HepG2 (cell line): ENCODE data around the gene TCEAL9. TPM values are rescaled to one million over a fixed set of nuclear protein-coding genes. Genes with fewer than 3 reads are reported as not detected.

ENCODE experiments used
- ATAC-seq: fragments of 200-7000 bp; cut with Tn5 transposase; 3 replicates; pipeline ENCODE4 v1.9.1; 2020; ENCODE audit warnings: mild to moderate bottlenecking, moderate library complexity
- BruUV-seq: library from RNA; stranded (reverse); fragments of 400-500 nt; replicated peaks from 2 replicates; lab custom pipeline; 2021; lab: Mats Ljungman, UMichigan
- CTCF ChIA-PET: fragments of 300-600 bp; formaldehyde crosslinking; extraction: SDS; loops from one replicate; lab custom pipeline; 2021; ENCODE audit warnings: low total read pairs, inconsistent platforms, low intra/inter-chr PET ratio; lab: Yijun Ruan, JAX
- POLR2A ChIA-PET: fragments of 350-600 bp; sonication (Branson Sonifier 250); formaldehyde crosslinking; loops from one replicate; lab custom pipeline; 2020; ENCODE audit warnings: antibody characterized with exemption, inconsistent platforms; lab: Yijun Ruan, JAX
- DNase-seq: peaks from one replicate; pipeline ENCODE4 v3.0.0-alpha.2; 2015; ENCODE audit warnings: low spot score
- FAIRE-seq: peaks from 3 replicates; lab custom pipeline; 2011; peaks lifted over from hg19 to GRCh38; lab: Jason Lieb, UNC
- H2AFZ ChIP-seq: one replicate; pipeline ENCODE4 v1.6.1; 2011; ENCODE audit warnings: low read length, inconsistent platforms
- H3K27ac ChIP-seq: fragments of 300-600 bp; 3 replicates; pipeline ENCODE4 v1.8.0; 2011; ENCODE audit warnings: mixed run types, mild to moderate bottlenecking, mixed read lengths, low read length, inconsistent platforms; ENCODE audit not compliant: insufficient read depth; ENCODE audit errors: extremely low read length
- H3K27me3 ChIP-seq, 2 experiments: fragments of 200-600 bp in 1 of 2; 2 replicates in 1 of 2; 3 replicates in 1 of 2; pipeline versions ENCODE4 v1.6.0 to v1.8.0; 2011; ENCODE audit warnings: low read length in 2 of 2, mild to moderate bottlenecking in 2 of 2, moderate library complexity in 2 of 2, inconsistent platforms in 1 of 2; ENCODE audit not compliant: insufficient read depth in 2 of 2, control insufficient read depth in 1 of 2
- H3K36me3 ChIP-seq, 2 experiments: fragments of 200-600 bp in 1 of 2; replicated peaks in 1 of 2; 2 replicates in 1 of 2; 3 replicates in 1 of 2; pipeline versions ENCODE4 v1.5.1 to v1.8.0; 2011; ENCODE audit warnings: low read length in 2 of 2, inconsistent platforms in 1 of 2; ENCODE audit not compliant: insufficient read depth in 2 of 2, control insufficient read depth in 1 of 2
- H3K4me1 ChIP-seq: 2 replicates; pipeline ENCODE4 v1.5.1; 2012; ENCODE audit warnings: low read length, inconsistent platforms; ENCODE audit not compliant: insufficient read depth
- H3K4me2 ChIP-seq: 2 replicates; pipeline ENCODE4 v1.6.0; 2011; ENCODE audit warnings: low read depth, low read length, inconsistent platforms
- H3K4me3 ChIP-seq, 3 experiments: fragments of 200-600 bp in 1 of 3; sonication (generic), shearing (Covaris generic) in 1 of 3; replicated peaks in 1 of 3; 2 replicates each; pipeline ENCODE4 v1.5.1; 2011 to 2016; ENCODE audit warnings: low read length in 3 of 3, inconsistent platforms in 2 of 3, low read depth in 2 of 3, mild to moderate bottlenecking in 2 of 3, control low read depth in 1 of 3, mixed read lengths in 1 of 3; ENCODE audit not compliant: insufficient read depth in 1 of 3
- H3K79me2 ChIP-seq: one replicate; pipeline ENCODE4 v1.6.1; 2011; ENCODE audit warnings: low read length, inconsistent platforms; ENCODE audit not compliant: insufficient read depth
- H3K9ac ChIP-seq: 2 replicates; pipeline ENCODE4 v1.6.0; 2011; ENCODE audit warnings: mild to moderate bottlenecking, low read depth, low read length, inconsistent platforms; ENCODE audit not compliant: insufficient read depth
- H3K9me3 ChIP-seq: 2 replicates; pipeline ENCODE4 v1.5.1; 2012; ENCODE audit warnings: mild to moderate bottlenecking, low read length
- H4K20me1 ChIP-seq: 2 replicates; pipeline ENCODE4 v1.6.0; 2011; ENCODE audit warnings: inconsistent platforms, mild to moderate bottlenecking, low read length, moderate library complexity; ENCODE audit not compliant: insufficient read depth
- AHDC1 ChIP-seq: sonication (generic); formaldehyde crosslinking; IDR thresholded peaks from 2 replicates; pipeline ENCODE4 v1.5.1; 2020; ENCODE audit warnings: mild to moderate bottlenecking, missing genetic modification reagents, borderline replicate concordance
- CHCHD3 ChIP-seq: sonication (generic); formaldehyde crosslinking; IDR thresholded peaks from 2 replicates; pipeline ENCODE4 v1.8.0; 2022; ENCODE audit warnings: mild to moderate bottlenecking, missing genetic modification reagents, moderate library complexity
- MAFK ChIP-seq, 2 experiments: IDR thresholded peaks in 1 of 2; conservative IDR thresholded peaks in 1 of 2; 2 replicates each; pipeline ENCODE4 v1.6.1; 2011; ENCODE audit warnings: improper control_type of control experiment in 2 of 2, low read length in 2 of 2
- PHB2 ChIP-seq: fragments of 450-650 bp; IDR thresholded peaks from 2 replicates; pipeline ENCODE4 v1.6.1; 2018; ENCODE audit not compliant: partially characterized antibody
- ZNF225 ChIP-seq: sonication (generic); formaldehyde crosslinking; IDR thresholded peaks from 2 replicates; pipeline ENCODE4 v1.4.0; 2020; ENCODE audit warnings: mild to moderate bottlenecking, missing genetic modification reagents
- ZNF3 ChIP-seq: IDR thresholded peaks from 2 replicates; pipeline ENCODE4 v1.7.0; 2017; ENCODE audit warnings: inconsistent platforms
- ZNF576 ChIP-seq: sonication (generic); formaldehyde crosslinking; IDR thresholded peaks from 2 replicates; pipeline ENCODE4 v1.4.0; 2020; ENCODE audit warnings: mild to moderate bottlenecking, missing genetic modification reagents
- WGBS: methylation state at CpG from one replicate; pipeline ENCODE4 v1.1.6; 2017; ENCODE audit warnings: low lambda C conversion rate; 5-methylcytosine and 5-hydroxymethylcytosine counted together
- in situ Hi-C: cut with HindIII; loops from 2 replicates; pipeline ENCODE4 v1.10.0; 2017; ENCODE audit warnings: low pct_unique_long_range_greater_than_20kb; ENCODE audit not compliant: extremely low pct_ligation_motif_present
- intact Hi-C: fragments of 100-400 bp; cut with micrococcal nuclease; formaldehyde crosslinking; loops from one replicate; pipeline ENCODE4 v1.10.0; 2022; ENCODE audit not compliant: unreplicated experiment
- polyA plus RNA-seq, 8 experiments: library from polyadenylated mRNA; depleted of rRNA in 3 of 8; stranded (reverse) in 7 of 8; unstranded in 1 of 8; fragments of >200 nt; fragmentation: Illumina TruSeq in 4 of 8; extraction: Trizol in 4 of 8; gene quantifications; 2 replicates each; pipeline versions ENCODE4 v1.2.1 to v1.2.3, GENCODE V29; 2011 to 2016; ENCODE audit warnings: low read depth in 4 of 8, missing spikeins in 1 of 8, mixed read lengths in 1 of 8; ENCODE audit not compliant: insufficient read depth in 1 of 8
- total RNA-seq, 5 experiments: library from RNA; depleted of rRNA; stranded (reverse); fragments of >200 nt; fragmentation: Illumina TruSeq; extraction: Trizol; gene quantifications; 2 replicates each; pipeline ENCODE4 v1.2.3, GENCODE V29; 2016; ENCODE audit warnings: low read depth in 1 of 5
- TF ChIP-seq, protein P1 (sequence below): sonication (generic); formaldehyde crosslinking; IDR thresholded peaks from 2 replicates; pipeline ENCODE4 v1.8.0; 2022; ENCODE audit warnings: low read depth, missing genetic modification reagents
- TF ChIP-seq, protein P2 (sequence below): sonication (generic); formaldehyde crosslinking; IDR thresholded peaks from 2 replicates; pipeline ENCODE4 v1.8.1; 2022; ENCODE audit warnings: low read depth, mild to moderate bottlenecking, missing genetic modification reagents
- TF ChIP-seq, protein P3 (sequence below), 2 experiments: sonication (generic) in 1 of 2; formaldehyde crosslinking in 1 of 2; IDR thresholded peaks; 2 replicates each; pipeline versions ENCODE4 v1.5.1 to v1.6.1; 2011 to 2020; ENCODE audit warnings: borderline replicate concordance in 1 of 2, low read depth in 1 of 2, low read length in 1 of 2, mild to moderate bottlenecking in 1 of 2, missing genetic modification reagents in 1 of 2, moderate library complexity in 1 of 2

Gene TCEAL9
- total and polyA plus RNA-seq, 2 of the 13 experiments (the other 11 are each of a cell fraction or from before 2014, with no cell fraction given): 15.8 to 45.8 TPM

DNA sequence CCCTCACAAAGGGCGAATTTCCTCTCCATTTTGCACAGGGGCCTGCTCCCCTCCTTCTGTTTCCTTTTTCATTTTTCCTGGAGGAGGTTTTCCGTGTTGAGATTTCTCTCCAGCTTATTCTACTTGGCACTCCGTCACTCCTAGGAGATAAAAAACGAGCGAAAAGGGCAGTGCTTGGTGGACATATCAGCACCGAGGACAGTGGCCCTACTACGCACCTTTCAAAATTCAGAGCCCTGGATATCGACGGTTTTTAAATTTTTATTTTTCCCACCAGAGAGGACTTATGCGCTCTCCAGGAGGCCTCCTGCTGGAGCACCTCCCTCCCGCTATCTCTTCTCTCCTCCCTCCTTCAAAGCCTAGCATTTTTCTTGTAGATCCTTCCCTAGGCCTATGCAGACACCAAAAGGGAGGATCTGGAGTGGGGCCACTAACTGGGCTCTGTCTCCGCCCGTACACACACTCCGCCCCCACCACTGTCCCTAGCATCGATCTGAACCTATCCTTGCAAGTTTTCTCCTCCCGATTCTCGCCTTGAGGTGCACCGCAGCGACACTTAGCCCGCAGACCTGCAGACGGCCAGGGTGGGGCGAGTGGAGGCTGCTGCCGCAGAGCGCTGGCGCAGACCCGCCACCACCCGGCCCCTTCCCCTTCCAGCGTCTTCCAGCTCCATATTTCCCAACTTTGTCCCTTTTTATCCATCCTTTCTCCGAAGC lies 8.5 kb upstream of the TCEAL9 start:
- H3K27ac ChIP-seq: no peak overlapping the region
- H3K79me2 ChIP-seq: no peaks in the 10 kb centered on the region
- DNase-seq (no peak), FAIRE-seq (no peak), ATAC-seq (no peak)
- H3K36me3 ChIP-seq: no peaks in the 10 kb centered on the region
- H3K9me3 ChIP-seq: no peaks in the 10 kb centered on the region
- H3K27me3 ChIP-seq: no peaks in the 10 kb centered on the region
- no peak overlapping the region for H2AFZ ChIP-seq
- WGBS: 48% methylated on average over 28 of the region's 29 CpGs
- no peak overlapping the region for H3K9ac ChIP-seq
- ChIA-PET POLR2A (no interaction called here), CTCF (no interaction called here)
- no peak overlapping the region for H3K4me2 ChIP-seq
- in situ Hi-C loops (loop anchor here (10.0 kb wide), 1 partner anchor 117 kb away; no protein-coding TSS in a partner anchor), intact Hi-C loops (no loop called here)
- no peaks in the 10 kb centered on the region for H4K20me1 ChIP-seq
- H3K4me1 ChIP-seq: no peaks in the 10 kb centered on the region
- H3K4me3 ChIP-seq: no peak overlapping the region
- BruUV-seq: no TSS peak
- TF ChIP-seq ZNF225 (CRISPR knock-in tag) (no peak), ZNF3 (CRISPR knock-in tag) (no peak), CHCHD3 (CRISPR knock-in tag) (no peak), PHB2 (no peak), AHDC1 (no peak), MAFK (conservative IDR thresholded peaks at IDR 0.05 in 1 of 2, IDR thresholded peaks at IDR 0.05 in 1 of 2; ENCODE audit: low read length in 2 of 2) (no peak), ZNF576 (no peak)
- TF ChIP-seq, protein P1, sequence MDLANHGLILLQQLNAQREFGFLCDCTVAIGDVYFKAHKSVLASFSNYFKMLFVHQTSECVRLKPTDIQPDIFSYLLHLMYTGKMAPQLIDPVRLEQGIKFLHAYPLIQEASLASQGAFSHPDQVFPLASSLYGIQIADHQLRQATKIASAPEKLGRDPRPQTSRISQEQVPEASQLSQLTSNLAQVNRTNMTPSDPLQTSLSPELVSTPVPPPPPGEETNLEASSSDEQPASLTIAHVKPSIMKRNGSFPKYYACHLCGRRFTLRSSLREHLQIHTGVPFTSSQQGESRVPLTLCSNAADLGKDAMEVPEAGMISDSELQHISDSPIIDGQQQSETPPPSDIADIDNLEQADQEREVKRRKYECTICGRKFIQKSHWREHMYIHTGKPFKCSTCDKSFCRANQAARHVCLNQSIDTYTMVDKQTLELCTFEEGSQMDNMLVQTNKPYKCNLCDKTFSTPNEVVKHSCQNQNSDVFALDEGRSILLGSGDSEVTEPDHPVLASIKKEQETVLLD (CRISPR knock-in tag): no peak
- TF ChIP-seq, protein P2, sequence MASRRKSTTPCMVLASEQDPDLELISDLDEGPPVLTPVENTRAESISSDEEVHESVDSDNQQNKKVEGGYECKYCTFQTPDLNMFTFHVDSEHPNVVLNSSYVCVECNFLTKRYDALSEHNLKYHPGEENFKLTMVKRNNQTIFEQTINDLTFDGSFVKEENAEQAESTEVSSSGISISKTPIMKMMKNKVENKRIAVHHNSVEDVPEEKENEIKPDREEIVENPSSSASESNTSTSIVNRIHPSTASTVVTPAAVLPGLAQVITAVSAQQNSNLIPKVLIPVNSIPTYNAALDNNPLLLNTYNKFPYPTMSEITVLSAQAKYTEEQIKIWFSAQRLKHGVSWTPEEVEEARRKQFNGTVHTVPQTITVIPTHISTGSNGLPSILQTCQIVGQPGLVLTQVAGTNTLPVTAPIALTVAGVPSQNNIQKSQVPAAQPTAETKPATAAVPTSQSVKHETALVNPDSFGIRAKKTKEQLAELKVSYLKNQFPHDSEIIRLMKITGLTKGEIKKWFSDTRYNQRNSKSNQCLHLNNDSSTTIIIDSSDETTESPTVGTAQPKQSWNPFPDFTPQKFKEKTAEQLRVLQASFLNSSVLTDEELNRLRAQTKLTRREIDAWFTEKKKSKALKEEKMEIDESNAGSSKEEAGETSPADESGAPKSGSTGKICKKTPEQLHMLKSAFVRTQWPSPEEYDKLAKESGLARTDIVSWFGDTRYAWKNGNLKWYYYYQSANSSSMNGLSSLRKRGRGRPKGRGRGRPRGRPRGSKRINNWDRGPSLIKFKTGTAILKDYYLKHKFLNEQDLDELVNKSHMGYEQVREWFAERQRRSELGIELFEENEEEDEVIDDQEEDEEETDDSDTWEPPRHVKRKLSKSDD (CRISPR knock-in tag): no peak
- TF ChIP-seq, protein P3, sequence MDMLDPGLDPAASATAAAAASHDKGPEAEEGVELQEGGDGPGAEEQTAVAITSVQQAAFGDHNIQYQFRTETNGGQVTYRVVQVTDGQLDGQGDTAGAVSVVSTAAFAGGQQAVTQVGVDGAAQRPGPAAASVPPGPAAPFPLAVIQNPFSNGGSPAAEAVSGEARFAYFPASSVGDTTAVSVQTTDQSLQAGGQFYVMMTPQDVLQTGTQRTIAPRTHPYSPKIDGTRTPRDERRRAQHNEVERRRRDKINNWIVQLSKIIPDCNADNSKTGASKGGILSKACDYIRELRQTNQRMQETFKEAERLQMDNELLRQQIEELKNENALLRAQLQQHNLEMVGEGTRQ (IDR thresholded peaks at IDR 0.05; ENCODE audit: low read depth, low read length): no peak
- TF ChIP-seq, protein P3 (CRISPR knock-in tag; IDR thresholded peaks at IDR 0.05; ENCODE audit: borderline replicate concordance): no peak
